ENCODE data around the gene PPP2R3B. TPM values are rescaled to one million over a fixed set of nuclear protein-coding genes. Genes with fewer than 3 reads are reported as not detected.

Gene PPP2R3B
- total RNA-seq, 4 donors from 2014 or later = 4.5 to 12.0 (median 5.7) TPM

DNA sequence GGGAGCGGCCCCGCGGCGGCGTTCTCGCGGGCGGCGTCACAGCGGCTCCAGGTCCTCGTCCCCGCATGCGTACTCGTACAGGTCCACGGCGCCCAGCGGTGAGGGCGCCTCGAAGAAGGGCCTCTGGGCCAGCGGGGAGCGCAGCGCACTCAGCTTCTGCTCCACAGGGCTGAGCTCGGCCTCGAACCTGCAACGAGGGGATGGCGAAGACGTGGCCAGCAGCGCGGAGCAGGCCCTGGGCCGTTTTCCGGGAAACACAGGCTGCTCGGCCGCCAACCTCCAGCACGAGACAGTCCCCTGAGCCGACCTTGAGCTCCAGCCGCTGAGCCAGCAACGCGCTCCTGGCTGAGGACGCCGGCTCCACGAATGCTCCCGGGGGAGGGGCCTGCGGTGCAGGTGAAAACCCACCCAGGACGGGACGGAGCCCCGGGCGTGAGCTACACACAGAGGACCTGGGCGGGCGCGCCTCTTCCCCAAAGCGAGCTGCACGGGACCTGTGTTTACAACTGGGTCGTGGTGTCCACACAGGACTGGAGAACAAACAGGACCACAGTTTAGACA is 52.3 kb downstream of the PPP2R3B start:
- DNase-seq (ENCODE audit: low spot score) (no peak), ATAC-seq (ENCODE audit: low FRiP score) (no peak)
- TF ChIP-seq, protein P1, sequence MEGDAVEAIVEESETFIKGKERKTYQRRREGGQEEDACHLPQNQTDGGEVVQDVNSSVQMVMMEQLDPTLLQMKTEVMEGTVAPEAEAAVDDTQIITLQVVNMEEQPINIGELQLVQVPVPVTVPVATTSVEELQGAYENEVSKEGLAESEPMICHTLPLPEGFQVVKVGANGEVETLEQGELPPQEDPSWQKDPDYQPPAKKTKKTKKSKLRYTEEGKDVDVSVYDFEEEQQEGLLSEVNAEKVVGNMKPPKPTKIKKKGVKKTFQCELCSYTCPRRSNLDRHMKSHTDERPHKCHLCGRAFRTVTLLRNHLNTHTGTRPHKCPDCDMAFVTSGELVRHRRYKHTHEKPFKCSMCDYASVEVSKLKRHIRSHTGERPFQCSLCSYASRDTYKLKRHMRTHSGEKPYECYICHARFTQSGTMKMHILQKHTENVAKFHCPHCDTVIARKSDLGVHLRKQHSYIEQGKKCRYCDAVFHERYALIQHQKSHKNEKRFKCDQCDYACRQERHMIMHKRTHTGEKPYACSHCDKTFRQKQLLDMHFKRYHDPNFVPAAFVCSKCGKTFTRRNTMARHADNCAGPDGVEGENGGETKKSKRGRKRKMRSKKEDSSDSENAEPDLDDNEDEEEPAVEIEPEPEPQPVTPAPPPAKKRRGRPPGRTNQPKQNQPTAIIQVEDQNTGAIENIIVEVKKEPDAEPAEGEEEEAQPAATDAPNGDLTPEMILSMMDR (IDR thresholded peaks at IDR 0.05) = no peak

GRCh38 chrX:333611-334311 is 52.9 kb downstream of the PPP2R3B start:
- ATAC-seq (ENCODE audit: low FRiP score) (no peak), DNase-seq (ENCODE audit: low spot score) (no peak)
- TF ChIP-seq, protein P1 (IDR thresholded peaks at IDR 0.05) = no peak

DNA sequence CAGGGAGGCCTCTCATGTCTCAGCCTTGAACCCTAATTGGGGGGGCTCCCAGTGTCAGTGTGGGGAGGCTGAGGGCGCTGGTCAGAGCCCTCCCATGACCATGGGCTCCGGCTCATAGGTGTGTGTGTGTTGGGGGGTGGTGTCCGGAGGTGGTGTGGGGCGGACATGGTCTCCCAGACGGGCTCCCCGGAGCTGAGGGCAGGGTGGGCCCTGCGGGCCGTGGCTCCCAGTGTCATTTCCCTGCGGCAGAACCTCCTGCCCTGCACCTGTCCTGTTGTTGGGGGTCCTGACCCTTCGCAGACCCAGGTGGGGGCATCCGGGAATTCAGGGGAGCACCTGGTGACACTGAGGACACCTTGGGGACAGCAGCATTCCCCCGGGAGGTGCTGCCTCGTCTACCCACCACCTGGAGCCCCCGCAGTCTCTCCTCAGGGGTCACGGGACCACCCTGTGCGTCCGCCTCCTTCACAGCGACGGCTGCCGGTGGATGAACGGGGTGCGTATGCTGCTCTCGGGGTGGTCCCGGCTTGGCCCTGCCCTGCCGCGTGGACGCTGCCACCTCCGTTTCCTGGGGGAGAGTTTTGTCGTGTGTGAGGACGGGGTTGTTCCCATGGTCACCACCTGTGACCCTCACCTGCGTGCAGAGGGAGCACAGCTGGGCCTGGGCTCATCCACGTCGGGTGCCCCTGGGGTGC is 53.6 kb downstream of the PPP2R3B start:
- ATAC-seq (ENCODE audit: low FRiP score) (no peak), DNase-seq (ENCODE audit: low spot score) (peak; percentile 5)
- TF ChIP-seq, protein P1 (IDR thresholded peaks at IDR 0.05) = no peak

DNA sequence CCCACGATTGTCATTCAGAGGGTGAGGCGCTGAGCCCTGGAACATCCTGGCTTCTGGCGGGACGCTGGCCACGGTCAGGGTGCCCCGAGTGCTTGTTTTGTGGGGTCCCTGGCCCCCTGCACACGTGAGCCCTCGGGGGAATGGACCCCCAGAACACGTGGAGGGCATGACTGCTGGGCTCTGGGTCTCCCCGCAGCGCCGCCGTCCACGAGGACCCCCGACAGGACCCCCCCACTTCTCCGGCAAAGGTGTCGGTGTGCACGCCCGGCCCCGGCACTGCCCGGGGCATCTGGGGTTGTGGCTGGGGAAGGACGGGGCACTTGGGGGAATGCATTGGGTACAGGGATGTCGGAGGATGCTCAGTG is 54.2 kb downstream of the PPP2R3B start:
- no peak for DNase-seq (ENCODE audit: low spot score)
- no peak for ATAC-seq (ENCODE audit: low FRiP score)
- TF ChIP-seq, protein P1 (IDR thresholded peaks at IDR 0.05) = no peak

DNA sequence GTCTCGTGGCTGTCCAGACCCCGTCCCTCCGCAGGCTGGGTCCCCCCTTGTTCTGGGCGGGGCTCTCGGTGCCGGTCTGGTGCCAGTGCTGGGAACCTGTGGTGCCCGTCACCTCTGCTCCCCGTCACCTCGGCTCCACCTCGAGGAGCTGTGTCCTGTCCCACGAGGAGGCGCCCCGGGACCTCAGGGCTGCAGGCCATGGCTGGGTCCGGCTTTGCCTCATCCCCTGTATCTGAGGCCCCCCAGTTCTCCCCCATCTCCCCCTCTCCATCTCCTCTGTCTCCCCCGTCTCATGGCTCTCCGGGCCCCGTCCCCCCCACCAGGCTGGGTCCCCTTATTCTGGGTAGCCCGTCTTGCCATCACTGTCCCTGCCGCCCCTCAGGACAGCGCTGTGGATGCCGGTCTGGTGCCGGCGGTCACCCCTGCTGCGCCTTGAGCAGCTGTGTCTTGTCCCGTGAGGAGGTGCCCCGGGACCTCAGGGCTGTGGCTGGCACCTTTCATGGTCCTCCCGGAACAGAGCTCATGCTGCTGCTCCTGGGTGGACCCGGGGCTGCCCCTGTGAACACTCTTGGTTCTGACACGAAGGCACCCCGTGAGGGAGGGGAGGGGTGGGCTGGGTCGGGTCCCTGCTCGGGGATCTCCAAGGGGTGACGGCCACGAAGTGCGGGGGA is 54.7 kb downstream of the PPP2R3B start:
- ATAC-seq (ENCODE audit: low FRiP score) (no peak), DNase-seq (ENCODE audit: low spot score) (no peak)
- TF ChIP-seq, protein P1 (IDR thresholded peaks at IDR 0.05) = no peak

GRCh38 chrX:331151-331824 is 55.4 kb downstream of the PPP2R3B start:
- TF ChIP-seq, protein P1 (IDR thresholded peaks at IDR 0.05) = no peak
- no peak for DNase-seq (ENCODE audit: low spot score)
- ATAC-seq (ENCODE audit: low FRiP score) = peak; percentile 49
